ENCODE measurements around the gene TOMM5.

The TOMM5 gene

DNA sequence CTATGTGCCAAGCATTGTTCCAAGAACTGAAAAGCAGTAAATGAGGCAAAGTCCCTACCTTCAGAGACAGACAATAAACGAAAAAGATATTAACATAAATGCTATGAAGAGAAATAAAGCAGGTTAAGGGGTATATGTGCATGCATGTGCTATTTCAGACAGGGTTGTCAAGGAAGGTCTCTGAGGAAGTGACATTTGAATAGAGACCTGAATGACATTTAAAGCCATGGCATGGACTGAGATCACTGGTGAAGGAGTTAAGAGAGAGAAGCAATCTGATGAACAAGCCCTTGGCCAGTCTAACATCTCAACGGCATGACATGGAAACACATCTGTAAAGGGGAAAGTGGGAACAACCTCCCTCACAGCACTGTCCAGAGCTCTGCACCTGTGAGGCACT lies 30.7 kb downstream of the TOMM5 start:
- no peak for DNase-seq

DNA sequence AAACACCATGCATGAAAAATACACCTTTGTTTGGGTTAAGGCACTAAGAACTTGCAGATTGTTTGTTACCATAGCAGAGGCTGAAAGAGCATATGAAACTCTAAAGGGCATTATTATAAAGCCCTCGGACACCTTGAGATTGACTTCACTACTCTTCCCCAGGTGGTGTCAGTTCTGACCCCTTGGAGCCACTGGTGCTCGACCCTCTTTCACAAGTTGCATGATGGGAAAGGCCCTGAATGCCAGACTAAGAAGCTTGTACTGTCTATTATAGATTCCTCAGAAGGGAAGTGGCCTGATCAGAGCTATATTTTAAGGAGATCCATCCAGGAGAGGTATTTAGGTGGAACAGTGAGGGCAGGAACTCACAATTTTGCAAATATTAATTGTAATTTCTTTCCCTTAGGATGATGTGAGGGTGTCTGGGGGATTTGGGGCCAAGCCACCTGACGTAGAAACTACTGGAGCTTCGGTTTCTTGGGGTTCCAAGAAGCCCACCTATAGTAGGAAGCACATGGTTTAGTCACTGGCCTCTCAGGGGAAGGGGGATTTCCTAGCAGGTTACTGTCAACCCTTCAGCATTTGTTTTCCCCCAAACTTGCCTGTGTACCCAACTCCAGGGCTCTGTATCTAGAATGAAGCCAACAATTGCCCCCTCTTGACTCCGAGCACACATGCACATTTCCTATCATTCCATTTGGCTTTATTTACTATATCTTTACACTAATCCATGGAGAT lies 32.4 kb downstream of the TOMM5 start:
- DNase-seq: no peak

- no peak for DNase-seq
These were observed 33.3 kb downstream of the TOMM5 start for GRCh38 chr9:37559125-37559524.

- DNase-seq: no peak
These were observed 36.6 kb downstream of the TOMM5 start for GRCh38 chr9:37555786-37556185.

- DNase-seq: no peak
These were observed 38.1 kb downstream of the TOMM5 start for GRCh38 chr9:37554318-37554717.

DNA sequence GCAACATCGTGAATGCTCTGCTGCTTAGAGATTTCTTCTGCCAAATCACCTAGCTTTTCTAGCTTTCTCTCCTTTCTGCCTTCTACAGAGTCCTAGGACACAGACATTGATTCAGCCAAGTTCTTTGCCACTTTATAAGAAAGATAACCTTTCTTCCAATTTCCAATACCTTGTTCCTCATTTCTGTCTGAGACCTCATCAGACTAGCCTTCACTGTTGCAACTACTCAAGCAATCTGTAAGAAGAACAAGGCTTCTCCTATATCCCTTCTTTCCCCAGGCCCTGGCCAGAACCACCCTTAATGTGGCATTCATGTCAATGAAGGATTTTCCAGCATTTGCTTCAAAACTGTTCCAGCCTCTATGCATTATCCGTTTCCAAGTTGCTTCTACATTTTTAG lies 40.5 kb downstream of the TOMM5 start:
- no peak for DNase-seq

GRCh38 chr9:37551468-37551867 lies 40.9 kb downstream of the TOMM5 start:
- no peak for DNase-seq

GRCh38 chr9:37550781-37551180 lies 41.6 kb downstream of the TOMM5 start:
- DNase-seq: no peak

GRCh38 chr9:37549527-37549926 lies 42.9 kb downstream of the TOMM5 start:
- DNase-seq: no peak

GRCh38 chr9:37547328-37547878 lies 45.0 kb downstream of the TOMM5 start:
- no peak for DNase-seq

- DNase-seq: no peak
These were observed 48.9 kb downstream of the TOMM5 start for GRCh38 chr9:37543468-37543867.

DNA sequence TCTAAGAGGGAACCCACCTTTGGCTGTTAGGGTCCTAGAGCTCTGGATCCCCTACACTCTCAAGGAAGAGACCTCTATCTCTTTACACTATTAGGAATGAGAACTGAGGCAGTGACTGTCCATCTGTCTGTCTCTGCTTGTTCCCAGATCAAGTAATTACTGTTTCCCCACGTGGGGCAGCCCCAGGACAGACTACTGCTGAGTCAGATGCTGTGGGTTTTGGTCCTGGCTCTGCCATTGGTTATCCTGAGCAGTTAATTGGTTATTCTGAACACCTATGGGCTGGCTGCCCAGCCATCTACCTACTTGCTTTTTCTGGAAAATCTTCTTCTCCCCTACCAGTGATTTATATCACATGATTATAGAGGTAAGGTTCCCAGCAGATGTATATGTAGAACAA lies 49.5 kb downstream of the TOMM5 start:
- DNase-seq: no peak

DNA sequence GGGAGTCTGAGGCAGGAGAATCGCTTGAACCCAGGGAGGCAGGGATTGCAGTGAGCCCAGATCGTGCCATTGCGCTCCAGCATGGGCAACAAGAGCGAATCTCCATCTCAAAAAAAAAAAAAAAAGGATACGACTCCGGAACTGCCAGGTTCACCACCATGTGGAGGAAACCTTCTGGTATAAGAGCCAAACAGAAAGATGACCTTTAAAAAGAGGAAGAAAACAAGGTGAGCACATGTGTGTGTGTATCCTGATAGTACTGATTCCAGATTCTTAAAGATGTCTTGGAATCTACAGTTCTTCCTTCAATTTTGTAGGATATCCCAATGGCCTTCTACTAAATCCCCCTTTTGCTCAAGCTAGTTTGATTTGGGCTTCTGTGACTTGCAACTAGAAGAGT lies 49.9 kb downstream of the TOMM5 start:
- no peak for DNase-seq

DNA sequence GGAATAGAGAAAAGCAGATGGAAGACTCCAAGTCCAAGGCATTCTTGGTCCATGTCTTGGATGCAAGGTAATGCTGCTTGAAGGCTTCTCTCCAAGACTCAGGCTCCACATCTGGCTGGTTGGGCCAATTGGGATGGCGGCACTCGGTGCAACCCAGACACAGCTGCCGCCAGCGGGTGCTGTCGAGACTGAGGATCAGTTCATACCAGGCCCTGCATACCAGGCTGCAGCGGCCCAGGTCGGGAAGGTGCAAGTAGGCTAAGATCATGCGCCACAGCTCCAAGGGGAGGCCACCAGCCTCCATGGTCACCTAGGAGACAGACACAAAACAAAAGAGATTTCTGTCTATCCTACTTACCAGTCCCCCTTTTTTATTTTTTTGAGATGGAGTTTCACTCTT lies 50.9 kb downstream of the TOMM5 start:
- no peak for DNase-seq

GRCh38 chr9:37540634-37541033 lies 51.8 kb downstream of the TOMM5 start:
- DNase-seq: no peak

DNA sequence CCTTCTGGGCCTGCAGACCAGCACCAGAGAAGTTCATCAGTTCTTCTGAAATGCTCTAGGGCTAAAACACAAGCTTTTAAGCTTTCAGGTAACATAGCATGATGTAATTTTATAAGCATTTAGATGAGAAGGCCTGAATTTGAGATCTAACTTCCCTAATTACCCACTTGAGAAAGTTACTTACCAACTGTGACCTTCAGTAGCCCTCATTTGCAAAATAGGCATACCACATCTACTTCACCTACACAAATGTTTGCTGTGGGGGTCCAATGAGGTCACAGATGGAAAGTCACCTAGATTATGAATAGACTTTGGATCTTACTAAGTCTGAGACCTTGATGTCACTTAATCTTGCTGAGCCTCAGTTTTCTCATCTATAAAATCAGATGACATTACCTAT lies 52.8 kb downstream of the TOMM5 start:
- DNase-seq: no peak

All from activated CD4-positive, alpha-beta T cell treated with anti-CD3 and anti-CD28 coated beads, Interleukin-2, amount 50 U/mL, for 1 hour (primary cell).